22Rv1 (cell line): ENCODE measurements around the gene ARVCF.

Experiments used
- ZFX ChIP-seq: fragments of 450-650 bp; IDR thresholded peaks from 2 replicates; pipeline ENCODE4 v1.6.1; 2017; ENCODE audit warnings: antibody characterized with exemption, borderline replicate concordance
- TF ChIP-seq, protein P1 (sequence below): fragments of 450-650 bp; IDR thresholded peaks from 2 replicates; pipeline ENCODE4 v1.5.1; 2017; ENCODE audit warnings: mild to moderate bottlenecking

DNA sequence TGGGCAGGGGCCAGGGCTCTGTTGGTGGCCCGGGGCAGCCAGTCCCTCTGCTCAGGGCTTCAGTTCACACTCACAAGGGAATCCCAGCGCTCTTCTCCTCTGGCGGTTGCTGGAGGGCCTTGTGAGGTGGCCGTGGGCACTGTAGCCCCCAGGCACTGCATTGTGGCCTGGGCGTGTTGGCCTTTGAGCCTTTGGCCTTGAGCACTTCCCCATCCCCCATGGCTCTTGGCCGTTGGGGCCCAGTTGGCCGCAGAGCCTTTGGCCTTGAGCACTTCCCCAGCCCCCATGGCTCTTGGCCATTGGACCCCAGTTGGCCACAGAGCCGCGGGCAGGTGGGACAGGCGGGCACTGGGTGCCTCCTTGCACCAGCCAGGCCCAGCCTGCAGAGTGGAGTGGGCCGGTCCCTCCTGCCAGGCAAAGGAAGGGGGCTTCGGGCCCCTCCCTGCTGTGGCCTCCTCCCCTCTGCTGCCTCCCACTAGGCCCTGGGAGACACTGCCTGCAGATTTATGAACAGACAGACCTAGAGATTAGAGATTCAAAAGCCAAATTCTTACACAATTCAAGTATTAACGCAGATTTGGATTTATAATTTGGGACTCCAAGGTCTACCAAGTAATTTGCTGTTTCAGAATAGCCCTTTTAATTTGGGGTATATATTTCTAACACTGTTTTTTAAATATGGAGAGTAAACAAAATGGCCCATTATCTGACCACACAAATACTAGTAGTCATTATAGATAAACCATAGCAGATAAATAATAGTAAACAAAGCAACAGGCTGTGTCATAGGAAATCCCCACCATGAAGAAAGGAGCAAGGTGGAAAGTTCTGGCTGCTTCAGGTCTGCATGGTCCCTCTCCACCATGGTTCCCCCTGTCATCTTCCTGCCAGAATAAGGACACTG is 56.8 kb downstream of the ARVCF start:
- TF ChIP-seq, protein P1, sequence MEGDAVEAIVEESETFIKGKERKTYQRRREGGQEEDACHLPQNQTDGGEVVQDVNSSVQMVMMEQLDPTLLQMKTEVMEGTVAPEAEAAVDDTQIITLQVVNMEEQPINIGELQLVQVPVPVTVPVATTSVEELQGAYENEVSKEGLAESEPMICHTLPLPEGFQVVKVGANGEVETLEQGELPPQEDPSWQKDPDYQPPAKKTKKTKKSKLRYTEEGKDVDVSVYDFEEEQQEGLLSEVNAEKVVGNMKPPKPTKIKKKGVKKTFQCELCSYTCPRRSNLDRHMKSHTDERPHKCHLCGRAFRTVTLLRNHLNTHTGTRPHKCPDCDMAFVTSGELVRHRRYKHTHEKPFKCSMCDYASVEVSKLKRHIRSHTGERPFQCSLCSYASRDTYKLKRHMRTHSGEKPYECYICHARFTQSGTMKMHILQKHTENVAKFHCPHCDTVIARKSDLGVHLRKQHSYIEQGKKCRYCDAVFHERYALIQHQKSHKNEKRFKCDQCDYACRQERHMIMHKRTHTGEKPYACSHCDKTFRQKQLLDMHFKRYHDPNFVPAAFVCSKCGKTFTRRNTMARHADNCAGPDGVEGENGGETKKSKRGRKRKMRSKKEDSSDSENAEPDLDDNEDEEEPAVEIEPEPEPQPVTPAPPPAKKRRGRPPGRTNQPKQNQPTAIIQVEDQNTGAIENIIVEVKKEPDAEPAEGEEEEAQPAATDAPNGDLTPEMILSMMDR = no peak
- no peak for TF ChIP-seq ZFX
